ENCODE results near the gene CRNN.

DNA sequence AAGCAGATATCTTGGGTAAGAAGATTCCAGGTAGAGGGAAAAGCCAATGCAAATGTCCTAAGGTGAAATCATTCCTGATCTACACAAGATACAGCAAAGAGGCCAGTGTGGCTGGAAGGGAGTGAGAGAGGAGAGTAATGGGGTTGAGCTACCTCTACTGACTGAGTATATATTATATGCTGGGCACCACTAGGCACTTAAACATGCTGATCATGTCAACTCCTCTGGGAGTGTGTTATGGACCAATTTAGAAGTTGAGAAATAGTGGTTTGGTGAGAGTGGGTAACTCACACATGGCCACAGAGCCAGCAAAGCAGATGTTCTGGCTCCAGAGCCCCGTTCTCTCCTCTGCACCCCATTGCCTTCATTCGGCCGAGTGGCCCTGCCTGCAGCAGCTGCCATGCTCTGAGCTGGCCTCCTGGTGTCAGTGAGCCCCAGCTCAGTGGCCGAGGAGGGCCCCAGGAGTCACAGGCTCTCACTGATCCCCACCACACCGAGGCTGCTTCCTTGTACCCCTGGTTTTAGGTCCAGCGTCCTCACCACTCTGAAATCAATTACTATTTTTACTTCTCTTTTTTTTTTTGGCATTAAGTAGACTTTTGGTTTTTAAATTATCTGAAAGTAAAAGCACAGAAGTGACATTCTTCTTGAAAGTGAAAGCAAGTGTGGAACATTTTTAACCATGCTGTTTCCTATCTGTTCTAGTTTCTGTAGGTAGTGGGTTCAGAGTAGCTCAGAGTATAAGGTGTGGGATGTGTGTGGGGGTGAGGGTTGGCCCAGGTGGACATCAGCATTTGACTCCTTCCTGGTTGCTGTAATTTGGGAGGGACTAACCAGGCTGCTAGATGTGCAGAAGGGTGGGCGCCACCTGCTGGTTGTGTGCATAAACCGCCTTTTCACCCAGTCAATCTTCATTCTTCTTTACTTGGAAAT, 45.8 kb upstream of the CRNN start:
- no peak for TF ChIP-seq EZH2 (IDR thresholded peaks at IDR 0.05)
- TF ChIP-seq POLR2AphosphoS5 (IDR thresholded peaks at IDR 0.05; ENCODE audit: borderline replicate concordance, low read depth, low read length) = no peak
- TF ChIP-seq FOXP2 (optimal IDR thresholded peaks at IDR 0.05; ENCODE audit: control extremely low read depth, extremely low read length, insufficient read depth) = no peak

All from SK-N-MC (cell line).